Fibroblast of the conjunctiva (primary cell): ENCODE data around the gene WNT7A.

Experiments used
- DNase-seq: peaks from one replicate; pipeline ENCODE4 v3.0.0-alpha.2; 2010; ENCODE audit warnings: low read depth

The WNT7A gene

DNA sequence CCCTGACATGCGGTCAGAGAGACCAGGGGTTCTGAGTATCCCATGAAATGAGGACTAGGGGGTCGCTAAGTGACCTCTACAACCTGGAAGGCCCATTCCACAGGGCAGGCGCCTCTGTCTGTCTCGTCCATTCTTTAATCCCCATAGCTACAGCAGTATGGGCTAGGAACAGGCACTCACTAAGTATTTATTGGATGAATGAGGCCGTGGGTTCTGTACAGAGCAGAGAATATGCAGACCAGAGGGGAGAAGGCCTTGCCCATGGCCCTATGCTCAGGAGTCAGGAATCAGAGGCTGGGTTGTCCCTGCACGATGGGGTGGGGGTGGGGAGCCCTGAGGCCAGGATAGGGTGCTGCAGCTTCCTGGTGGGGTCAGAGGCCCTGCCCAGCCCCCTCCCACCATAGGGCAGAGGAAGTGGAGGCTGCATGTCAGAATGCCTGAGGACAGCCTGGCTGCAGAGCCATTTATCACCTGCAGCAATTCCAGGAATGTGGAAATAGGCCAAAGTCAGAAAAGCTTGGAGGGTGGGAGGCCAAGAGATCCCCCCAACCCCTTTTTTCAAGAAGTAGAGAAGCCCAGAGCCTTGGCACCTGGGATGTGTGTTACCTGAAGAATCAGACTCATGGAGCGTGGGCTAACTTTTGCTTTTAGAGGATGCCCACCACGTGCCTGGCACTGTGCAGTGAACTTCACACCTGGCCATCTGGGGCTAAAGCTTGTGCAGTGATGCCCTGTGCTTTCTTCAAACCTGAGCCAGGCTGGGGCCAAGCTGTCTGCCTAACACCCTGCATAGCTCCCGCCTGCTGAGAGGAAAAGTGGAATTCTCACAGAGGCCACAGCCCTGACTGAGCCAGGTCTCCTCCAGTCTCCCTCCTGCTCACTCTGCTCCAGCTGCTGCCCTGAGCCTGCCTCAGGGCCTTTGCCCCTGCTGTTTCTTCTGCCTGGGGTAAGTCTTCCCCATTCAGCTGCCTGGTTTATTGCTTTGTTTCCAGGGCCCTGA, 109.4 kb downstream of the WNT7A start:
- no peak for DNase-seq

DNA sequence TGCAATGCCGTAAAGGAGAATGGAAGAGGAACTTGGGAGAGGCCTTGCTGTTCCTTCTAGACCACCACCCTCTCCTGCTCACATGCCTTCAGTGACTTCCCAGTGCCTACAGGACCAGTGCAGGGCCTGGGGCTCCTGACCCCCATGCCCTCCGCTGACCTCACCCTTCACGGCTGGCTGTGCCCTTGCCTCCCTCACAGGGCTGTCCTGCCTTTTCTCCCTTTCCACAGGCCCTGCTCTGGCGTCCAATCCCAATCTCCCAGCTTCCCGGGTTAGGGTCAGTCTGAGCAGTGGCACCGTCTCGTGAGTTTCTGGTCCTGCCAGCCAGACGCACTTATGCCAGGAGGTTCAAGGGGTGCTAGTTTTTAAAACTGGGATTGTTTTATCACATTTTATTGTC, 110.4 kb downstream of the WNT7A start:
- no peak for DNase-seq

DNA sequence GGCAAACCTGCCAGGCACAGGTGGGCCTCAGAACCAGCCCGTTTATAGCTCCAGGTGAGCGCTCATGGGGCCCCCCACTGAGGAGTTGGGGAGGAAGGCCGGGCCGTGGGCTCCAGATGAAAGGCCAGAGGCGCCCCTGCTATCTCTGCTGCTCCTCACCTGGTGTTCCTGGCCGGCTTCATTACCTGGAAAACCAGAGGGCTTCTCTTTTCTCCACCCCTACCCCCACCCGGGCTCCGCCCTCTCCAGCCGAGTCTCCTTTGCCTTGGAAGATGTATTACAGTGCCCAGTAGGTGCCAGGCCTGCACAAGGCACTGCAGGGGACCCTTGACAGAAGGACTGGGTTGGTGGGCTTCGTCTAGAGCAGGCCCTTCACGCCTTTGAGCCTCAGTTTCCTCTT, 111.4 kb downstream of the WNT7A start:
- no peak for DNase-seq

DNA sequence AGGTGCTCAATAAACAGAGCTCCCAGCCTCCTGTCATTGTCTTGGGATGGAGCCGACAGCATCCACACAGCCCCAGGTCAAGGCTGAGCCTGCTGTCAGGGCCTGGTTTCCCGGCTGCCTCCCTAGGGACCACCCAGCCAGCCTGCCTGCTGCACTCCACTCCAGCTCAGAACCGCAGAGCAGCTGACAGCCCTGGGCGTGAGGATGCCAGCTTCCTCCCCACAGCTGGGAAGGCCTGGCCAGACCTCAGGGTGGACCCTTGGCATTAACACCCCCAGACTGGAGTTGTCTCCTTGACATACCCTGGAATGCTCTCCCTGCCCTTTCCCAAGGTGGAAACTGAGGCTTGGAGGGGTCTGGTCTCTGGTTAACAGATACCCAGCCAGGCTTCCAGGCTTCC, 112.0 kb downstream of the WNT7A start:
- DNase-seq: no peak

DNA sequence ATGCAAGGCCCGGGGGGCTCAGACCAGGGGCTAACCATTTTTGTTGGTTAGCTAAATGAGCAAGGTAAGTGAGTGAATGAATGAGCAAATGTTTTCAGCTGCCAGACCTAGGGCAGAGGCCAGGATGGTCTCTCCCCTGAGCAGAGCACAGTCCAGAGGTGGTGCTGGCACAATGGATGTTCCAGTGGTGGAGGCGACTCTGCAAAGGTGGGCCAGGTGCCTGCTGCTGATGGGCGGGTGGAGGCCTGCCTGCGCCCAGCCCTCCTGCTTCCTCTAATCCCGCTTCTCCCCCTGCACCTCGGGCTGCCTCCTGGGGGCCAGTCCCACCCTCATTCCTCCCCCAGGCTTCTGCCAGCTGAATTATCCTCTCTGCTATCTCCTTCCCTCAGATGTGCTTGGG, 112.8 kb downstream of the WNT7A start:
- no peak for DNase-seq
